Astrocyte (in vitro differentiated cells and primary cell): Measurements from ENCODE around the gene SPRR1A.

Experiments used
- EZH2 ChIP-seq: IDR thresholded peaks from 2 replicates; pipeline ENCODE4 v1.6.1; 2012; ENCODE audit warnings: mild to moderate bottlenecking, low read length, inconsistent platforms; ENCODE audit not compliant: insufficient read depth
- TF ChIP-seq, protein P1 (sequence below): IDR thresholded peaks from 2 replicates; pipeline ENCODE4 v1.5.1; 2011; ENCODE audit warnings: low read depth, mild to moderate bottlenecking, inconsistent platforms, low read length, moderate library complexity; ENCODE audit not compliant: insufficient read depth

DNA sequence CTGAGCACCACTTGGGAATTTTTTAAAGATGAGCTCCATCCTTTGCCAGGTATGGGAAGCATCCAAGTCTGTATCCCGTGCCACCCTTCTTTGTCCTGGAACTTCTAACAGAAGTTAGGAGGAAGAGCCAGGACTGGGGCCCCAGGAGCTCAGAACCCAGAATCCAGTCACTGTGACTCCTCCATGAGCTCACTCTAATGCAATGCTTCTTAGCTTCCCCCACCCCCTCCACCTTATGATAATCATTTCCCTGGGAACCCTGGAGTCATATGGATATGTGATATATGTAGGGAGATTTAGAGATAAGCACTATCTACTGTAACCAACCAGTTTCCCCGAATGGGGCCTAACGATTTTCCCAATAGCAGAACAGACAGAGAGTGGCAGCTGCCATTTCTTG is 37.6 kb upstream of the SPRR1A start:
- no peak for TF ChIP-seq EZH2
- TF ChIP-seq, protein P1, sequence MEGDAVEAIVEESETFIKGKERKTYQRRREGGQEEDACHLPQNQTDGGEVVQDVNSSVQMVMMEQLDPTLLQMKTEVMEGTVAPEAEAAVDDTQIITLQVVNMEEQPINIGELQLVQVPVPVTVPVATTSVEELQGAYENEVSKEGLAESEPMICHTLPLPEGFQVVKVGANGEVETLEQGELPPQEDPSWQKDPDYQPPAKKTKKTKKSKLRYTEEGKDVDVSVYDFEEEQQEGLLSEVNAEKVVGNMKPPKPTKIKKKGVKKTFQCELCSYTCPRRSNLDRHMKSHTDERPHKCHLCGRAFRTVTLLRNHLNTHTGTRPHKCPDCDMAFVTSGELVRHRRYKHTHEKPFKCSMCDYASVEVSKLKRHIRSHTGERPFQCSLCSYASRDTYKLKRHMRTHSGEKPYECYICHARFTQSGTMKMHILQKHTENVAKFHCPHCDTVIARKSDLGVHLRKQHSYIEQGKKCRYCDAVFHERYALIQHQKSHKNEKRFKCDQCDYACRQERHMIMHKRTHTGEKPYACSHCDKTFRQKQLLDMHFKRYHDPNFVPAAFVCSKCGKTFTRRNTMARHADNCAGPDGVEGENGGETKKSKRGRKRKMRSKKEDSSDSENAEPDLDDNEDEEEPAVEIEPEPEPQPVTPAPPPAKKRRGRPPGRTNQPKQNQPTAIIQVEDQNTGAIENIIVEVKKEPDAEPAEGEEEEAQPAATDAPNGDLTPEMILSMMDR, result no peak
